Heart left ventricle (tissue), 13 donors: ENCODE measurements around the gene RAB11B.

Source experiments
- POLR2A ChIP-seq, 2 donors: fragments of 450-650 bp; IDR thresholded peaks; one replicate each; pipeline ENCODE4 v1.6.1; 2017; ENCODE audit warnings: antibody characterized with exemption in 2 of 2, mild to moderate bottlenecking in 2 of 2, moderate library complexity in 2 of 2
- TF ChIP-seq, protein P1 (sequence below), 12 donors: fragments of 200-600 bp; sonication (generic) in 4 of 12; IDR thresholded peaks; one replicate each; pipeline versions ENCODE4 v1.5.0 to v1.8.0; 2018 to 2022; ENCODE audit warnings: antibody characterized with exemption in 12 of 12, mild to moderate bottlenecking in 5 of 12
- donor health status: ischemic (EF 13 %, LVEDD 7.1; RV severe dilation, severe dysfunction).
- donor health status: DM: no; HTN: yes; CAD: no.
- donor health status: DM: no; HTN: no; CAD: no.
- donor health status: ischemic (EF 25% LVEDD 6.9; RV normal size, moderate dysfunction).
- donor health status: ischemic (EF 25% LVEDD 5.7; RV mildly dilated, moderate dysfunction).
- donor health status: ischemic (EF 35%, LVEDD 5.7; RV mildly dilated, moderate dysfunction).
- donor health status: nonischemic (EF 11% LVEDD 7.7; RV severe dilation, severe dysfunction).
- donor health status: DM: yes; HTN: yes; CAD: no.
- donor health status: PGD.
- donor health status: ischemic (EF 29% LVEDD 5.4; RV normal size, mild dysfunction).
- donor health status: nonischemic (EF 23%, LVEDD 6.1; RV moderate dilation, normal function).

- TF ChIP-seq POLR2A (IDR thresholded peaks at IDR 0.05), result no peak
- TF ChIP-seq, protein P1, sequence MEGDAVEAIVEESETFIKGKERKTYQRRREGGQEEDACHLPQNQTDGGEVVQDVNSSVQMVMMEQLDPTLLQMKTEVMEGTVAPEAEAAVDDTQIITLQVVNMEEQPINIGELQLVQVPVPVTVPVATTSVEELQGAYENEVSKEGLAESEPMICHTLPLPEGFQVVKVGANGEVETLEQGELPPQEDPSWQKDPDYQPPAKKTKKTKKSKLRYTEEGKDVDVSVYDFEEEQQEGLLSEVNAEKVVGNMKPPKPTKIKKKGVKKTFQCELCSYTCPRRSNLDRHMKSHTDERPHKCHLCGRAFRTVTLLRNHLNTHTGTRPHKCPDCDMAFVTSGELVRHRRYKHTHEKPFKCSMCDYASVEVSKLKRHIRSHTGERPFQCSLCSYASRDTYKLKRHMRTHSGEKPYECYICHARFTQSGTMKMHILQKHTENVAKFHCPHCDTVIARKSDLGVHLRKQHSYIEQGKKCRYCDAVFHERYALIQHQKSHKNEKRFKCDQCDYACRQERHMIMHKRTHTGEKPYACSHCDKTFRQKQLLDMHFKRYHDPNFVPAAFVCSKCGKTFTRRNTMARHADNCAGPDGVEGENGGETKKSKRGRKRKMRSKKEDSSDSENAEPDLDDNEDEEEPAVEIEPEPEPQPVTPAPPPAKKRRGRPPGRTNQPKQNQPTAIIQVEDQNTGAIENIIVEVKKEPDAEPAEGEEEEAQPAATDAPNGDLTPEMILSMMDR (IDR thresholded peaks at IDR 0.05), result peak in 1 of 12 donors; percentile 7
Measured at GRCh38 chr19:8343483-8343844, 46.7 kb upstream of the RAB11B start.
